COLO668 (cell line): ENCODE measurements around the gene LRIT3.
"Not testable (repeated sequence)": the region's sequence is repeated elsewhere in the genome, so short reads cannot be mapped to it uniquely, and the experiment has no call there.

ENCODE experiments used
- DNase-seq: peaks from one replicate; lab custom pipeline; 2025; ENCODE audit not compliant: unreplicated experiment; lab: John Stamatoyannopoulos, UW

Gene LRIT3

GRCh38 chr4:109846395-109847098 lies 1.4 kb upstream of the LRIT3 start:
- DNase-seq, result no peak

- DNase-seq, result no peak
Observed at GRCh38 chr4:109848501-109848900, 594 bp downstream of the LRIT3 start.

GRCh38 chr4:109850601-109851000 lies 2.7 kb downstream of the LRIT3 start:
- DNase-seq, result no peak

GRCh38 chr4:109859426-109860300 lies 11.8 kb downstream of the LRIT3 start:
- not testable (repeated sequence) for DNase-seq

- no peak for DNase-seq
Observed at GRCh38 chr4:109861271-109861670, 13.4 kb downstream of the LRIT3 start.

- DNase-seq, result no peak
Observed at GRCh38 chr4:109861916-109862511, 14.1 kb downstream of the LRIT3 start.

GRCh38 chr4:109864134-109864533 lies 16.2 kb downstream of the LRIT3 start:
- no peak for DNase-seq

- DNase-seq, result no peak
Observed at GRCh38 chr4:109870061-109870460, 22.2 kb downstream of the LRIT3 start.

GRCh38 chr4:109872065-109872464 lies 24.2 kb downstream of the LRIT3 start:
- DNase-seq, result no peak

GRCh38 chr4:109872950-109873656 lies 25.2 kb downstream of the LRIT3 start:
- no peak for DNase-seq

- no peak for DNase-seq
Observed at GRCh38 chr4:109873791-109874514, 26.0 kb downstream of the LRIT3 start.

- no peak for DNase-seq
Observed at GRCh38 chr4:109875106-109875505, 27.2 kb downstream of the LRIT3 start.

- not testable (repeated sequence) for DNase-seq
Observed at GRCh38 chr4:109875553-109875952, 27.6 kb downstream of the LRIT3 start.

GRCh38 chr4:109876634-109877265 lies 28.8 kb downstream of the LRIT3 start:
- DNase-seq, result no peak

GRCh38 chr4:109877400-109877799 lies 29.5 kb downstream of the LRIT3 start:
- no peak for DNase-seq

GRCh38 chr4:109878355-109878754 lies 30.4 kb downstream of the LRIT3 start:
- DNase-seq, result no peak

- DNase-seq, result no peak
Observed at GRCh38 chr4:109879081-109879480, 31.2 kb downstream of the LRIT3 start.

GRCh38 chr4:109879636-109880314 lies 31.9 kb downstream of the LRIT3 start:
- DNase-seq, result no peak

- no peak for DNase-seq
Observed at GRCh38 chr4:109886303-109886702, 38.4 kb downstream of the LRIT3 start.

GRCh38 chr4:109887071-109887470 lies 39.2 kb downstream of the LRIT3 start:
- no peak for DNase-seq
